ENCODE measurements around the gene PARP16.
"Not testable (repeated sequence)": the region's sequence is repeated elsewhere in the genome, so short reads cannot be mapped to it uniquely, and the experiment has no call there.

PARP16 gene

GRCh38 chr15:65278480-65278879 is 8.2 kb downstream of the PARP16 start:
- no peak for DNase-seq (ENCODE audit: low read depth in 2 of 2, low spot score in 1 of 2)

- DNase-seq (ENCODE audit: low read depth in 2 of 2, low spot score in 1 of 2) = no peak
These were observed 9.7 kb downstream of the PARP16 start for GRCh38 chr15:65277015-65277414.

DNA sequence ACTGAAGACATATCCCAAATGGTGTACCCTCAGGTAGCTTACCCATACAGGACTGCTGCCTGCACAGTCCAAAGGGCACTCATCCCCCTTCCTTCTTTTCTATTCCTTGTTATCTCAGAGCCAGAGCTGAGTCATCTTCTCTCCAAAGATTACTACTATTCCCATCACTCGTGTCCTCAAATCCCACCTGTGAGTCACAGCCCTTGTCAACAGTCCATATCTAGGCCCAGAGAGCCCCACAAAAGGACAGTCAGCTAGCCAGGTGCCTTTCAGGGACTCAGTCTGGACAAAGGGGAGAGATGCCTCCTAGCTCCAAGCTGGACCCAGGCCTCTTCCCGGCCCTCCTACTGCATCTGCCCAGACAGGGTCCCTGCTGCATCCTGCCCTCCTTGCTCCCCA is 11.0 kb downstream of the PARP16 start:
- DNase-seq (ENCODE audit: low read depth in 2 of 2, low spot score in 1 of 2) = no peak

GRCh38 chr15:65275104-65275727 is 11.5 kb downstream of the PARP16 start:
- no peak for DNase-seq (ENCODE audit: low read depth in 2 of 2, low spot score in 1 of 2)

DNA sequence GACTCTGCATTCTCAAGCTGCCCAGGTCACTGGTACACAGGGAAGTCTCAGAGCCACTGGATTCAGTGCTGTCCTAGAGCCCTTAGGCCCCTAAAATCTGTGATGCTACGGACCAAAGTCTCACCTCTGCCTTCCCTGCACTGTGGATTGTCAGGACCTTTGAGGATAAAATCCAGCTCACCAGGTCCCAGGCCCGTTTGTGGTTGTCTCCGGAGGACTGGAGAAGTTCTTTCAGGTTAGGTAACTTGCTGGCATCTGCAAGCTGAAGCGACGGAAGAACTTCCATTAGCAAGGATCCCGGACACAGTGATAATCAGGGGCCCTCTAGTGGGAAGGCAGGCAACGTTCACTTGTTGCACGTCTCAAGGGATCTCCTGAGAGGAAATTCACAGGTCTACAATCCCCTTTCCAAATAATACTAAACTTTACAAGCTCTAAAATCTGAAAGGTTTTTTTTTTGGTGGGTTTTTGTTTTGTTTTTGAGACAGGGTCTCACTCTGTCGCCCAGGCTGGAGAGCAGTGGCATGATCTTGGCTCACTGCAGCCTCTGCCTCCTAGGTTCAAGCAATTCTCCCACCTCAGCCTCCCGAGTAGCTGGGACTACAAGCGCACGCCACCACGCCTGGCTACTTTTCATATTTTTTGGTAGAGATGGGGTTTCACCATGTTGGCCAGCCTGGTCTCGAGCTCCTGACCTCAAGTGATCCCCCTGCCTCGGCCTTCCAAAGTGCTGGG is 15.7 kb downstream of the PARP16 start:
- DNase-seq (ENCODE audit: low read depth in 2 of 2, low spot score in 1 of 2) = not testable (repeated sequence)

- no peak for DNase-seq (ENCODE audit: low read depth in 2 of 2, low spot score in 1 of 2)
These were observed 18.3 kb downstream of the PARP16 start for GRCh38 chr15:65268411-65268810.

GRCh38 chr15:65266469-65266868 is 20.2 kb downstream of the PARP16 start:
- DNase-seq (ENCODE audit: low read depth in 2 of 2, low spot score in 1 of 2) = no peak

DNA sequence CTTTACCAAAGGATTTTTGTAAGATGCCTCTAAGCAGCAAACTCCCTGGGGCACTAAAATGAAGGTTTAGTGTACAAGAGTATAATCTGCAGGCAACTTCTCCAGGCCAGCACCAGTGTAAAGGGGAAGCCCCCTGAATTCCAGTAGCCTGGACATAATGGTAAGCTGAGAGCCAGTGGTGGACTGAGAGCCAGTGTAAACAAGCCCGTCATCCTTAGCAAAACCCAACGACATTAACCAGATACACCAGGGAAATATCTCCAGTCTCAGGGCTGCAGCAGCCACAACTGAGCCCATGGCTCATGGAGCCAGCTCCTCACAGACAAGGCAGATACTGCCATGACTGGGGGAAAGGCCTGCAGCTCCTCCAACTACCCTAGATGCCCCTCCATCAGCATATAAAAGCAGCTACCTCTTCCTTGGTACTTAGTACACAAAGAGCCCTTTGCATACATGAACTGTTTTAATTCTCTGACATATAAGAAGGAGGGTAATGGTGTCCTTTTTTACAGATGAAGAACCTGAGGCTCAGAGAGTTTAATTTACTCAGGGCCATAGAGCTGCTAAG is 21.7 kb downstream of the PARP16 start:
- DNase-seq (ENCODE audit: low read depth in 2 of 2, low spot score in 1 of 2) = no peak

DNA sequence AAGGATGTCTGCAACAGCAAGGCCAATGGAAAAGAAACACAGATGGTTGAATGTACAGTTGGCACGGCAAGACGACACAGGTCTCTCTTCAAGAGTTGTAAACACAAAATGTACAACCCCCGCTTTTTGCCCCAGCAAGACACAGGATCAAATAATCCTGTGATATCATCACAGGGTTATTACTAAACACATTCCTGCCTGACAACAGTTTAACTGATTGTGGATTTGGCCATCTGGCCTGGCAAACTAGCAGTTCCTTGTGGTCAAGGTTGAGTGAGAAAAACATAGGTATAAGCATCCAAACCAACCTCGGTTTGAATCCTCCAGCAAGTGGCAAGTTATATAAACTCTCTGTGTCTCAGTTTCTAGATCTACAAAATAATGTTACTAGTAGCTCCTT is 23.4 kb downstream of the PARP16 start:
- no peak for DNase-seq (ENCODE audit: low read depth in 2 of 2, low spot score in 1 of 2)

- no peak for DNase-seq (ENCODE audit: low read depth in 2 of 2, low spot score in 1 of 2)
These were observed 25.7 kb downstream of the PARP16 start for GRCh38 chr15:65260968-65261367.

DNA sequence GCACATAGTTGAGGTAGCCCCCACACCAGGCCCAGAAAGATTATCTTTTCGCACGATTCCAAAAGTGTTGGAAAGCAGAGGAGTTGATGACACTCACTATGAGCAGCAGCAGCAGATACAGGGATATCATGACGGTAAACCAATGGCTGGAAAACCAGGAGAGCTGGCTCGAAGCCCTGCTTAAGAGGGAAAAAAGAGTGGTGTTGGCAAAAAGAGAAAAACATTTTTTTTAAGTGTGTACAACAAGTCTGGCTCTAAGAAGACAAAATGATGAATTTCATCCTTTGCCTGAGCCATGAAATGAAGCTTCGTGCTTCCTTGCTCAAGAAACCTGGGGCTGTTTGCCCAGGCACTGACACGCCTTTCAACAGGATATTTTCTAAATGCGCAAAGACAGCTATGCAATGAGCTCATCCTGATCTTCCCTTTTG is 27.3 kb downstream of the PARP16 start:
- no peak for DNase-seq (ENCODE audit: low read depth in 2 of 2, low spot score in 1 of 2)

DNA sequence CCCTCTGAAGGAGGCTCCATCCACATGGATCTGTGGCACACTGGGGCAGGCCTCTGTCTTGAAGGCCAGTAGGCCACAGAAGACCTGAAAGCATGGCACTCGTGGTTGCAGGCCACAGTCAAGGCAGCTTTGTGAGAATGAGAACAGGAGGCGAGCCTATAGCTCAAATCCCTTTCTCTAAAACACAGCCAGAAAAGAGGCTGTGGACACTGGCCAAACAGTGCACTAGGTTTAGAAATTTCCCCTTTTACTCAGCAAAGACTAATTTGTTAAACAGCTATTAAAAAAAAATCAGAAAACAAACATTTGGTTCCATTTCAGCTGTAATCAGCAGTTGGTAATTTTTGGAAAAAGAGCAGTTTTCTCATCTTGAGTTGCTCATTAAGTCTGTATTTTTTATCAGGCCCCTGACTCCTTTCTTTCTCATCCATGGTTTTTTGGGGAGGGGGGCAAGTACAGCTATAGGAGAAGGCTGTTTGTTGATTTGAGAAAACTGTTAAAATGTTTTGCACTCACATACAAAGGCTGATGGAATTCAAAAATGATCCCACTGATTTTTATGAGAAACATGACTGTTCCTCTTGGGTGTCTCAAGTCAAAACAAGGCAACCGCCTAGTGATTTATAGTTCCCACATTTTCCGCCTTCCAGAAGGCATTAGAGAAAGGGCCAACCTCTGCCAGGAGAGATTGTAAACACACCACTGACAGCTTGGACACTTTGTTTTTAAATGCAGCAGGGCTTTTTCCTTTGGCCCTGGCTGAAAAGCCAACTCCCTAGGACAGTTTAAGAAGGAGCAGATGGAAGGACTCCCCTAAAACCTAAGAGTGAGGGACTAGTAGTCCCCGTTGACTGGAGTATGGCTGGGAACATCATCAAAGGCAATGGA is 28.1 kb downstream of the PARP16 start:
- no peak for DNase-seq (ENCODE audit: low read depth in 2 of 2, low spot score in 1 of 2)

GRCh38 chr15:65255486-65256140 is 31.1 kb downstream of the PARP16 start:
- DNase-seq (ENCODE audit: low read depth in 2 of 2, low spot score in 1 of 2) = no peak

GRCh38 chr15:65254758-65255157 is 31.9 kb downstream of the PARP16 start:
- no peak for DNase-seq (ENCODE audit: low read depth in 2 of 2, low spot score in 1 of 2)

- DNase-seq (ENCODE audit: low read depth in 2 of 2, low spot score in 1 of 2) = no peak
These were observed 32.3 kb downstream of the PARP16 start for GRCh38 chr15:65254356-65254755.

- DNase-seq (ENCODE audit: low read depth in 2 of 2, low spot score in 1 of 2) = peak in 1 of 2 donors; percentile 43
These were observed 37.0 kb downstream of the PARP16 start for GRCh38 chr15:65249641-65250040.

DNA sequence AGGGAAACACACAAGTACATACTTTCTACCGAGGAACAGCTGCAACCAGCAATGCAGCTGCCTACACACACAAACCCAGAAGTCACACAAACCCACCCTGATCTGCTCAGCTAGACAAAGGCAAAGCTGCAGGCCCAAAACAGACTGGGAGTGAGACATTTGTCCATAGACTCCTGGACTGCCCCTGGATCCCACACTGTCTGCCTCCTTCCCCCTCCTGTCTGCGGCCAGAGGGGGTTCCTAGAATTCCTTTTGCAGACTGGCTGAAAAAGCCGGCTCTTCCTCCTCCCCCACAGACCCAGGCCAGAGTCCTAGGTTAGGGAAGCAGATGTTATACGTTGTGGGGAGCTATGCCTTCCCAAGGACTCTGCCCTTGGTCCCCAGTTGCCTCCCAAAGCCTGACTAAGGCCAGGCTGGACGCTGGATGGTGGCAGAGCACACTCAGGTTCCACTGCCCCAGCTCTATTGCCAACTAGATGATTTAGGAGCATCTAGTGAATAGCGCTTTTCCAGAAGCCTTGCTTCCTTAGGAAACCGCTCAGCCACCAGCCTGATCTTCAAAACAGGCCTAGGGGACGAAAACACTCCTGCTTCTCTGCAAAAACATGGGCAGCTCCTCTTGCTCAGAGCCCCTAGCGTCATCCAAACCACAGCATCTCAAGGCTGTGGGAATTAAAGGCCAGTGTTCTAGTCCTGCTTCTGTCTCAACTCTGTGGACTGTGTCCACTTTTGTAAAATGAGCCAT is 38.0 kb downstream of the PARP16 start:
- no peak for DNase-seq (ENCODE audit: low read depth in 2 of 2, low spot score in 1 of 2)

GRCh38 chr15:65246939-65247338 is 39.7 kb downstream of the PARP16 start:
- DNase-seq (ENCODE audit: low read depth in 2 of 2, low spot score in 1 of 2) = no peak

DNA sequence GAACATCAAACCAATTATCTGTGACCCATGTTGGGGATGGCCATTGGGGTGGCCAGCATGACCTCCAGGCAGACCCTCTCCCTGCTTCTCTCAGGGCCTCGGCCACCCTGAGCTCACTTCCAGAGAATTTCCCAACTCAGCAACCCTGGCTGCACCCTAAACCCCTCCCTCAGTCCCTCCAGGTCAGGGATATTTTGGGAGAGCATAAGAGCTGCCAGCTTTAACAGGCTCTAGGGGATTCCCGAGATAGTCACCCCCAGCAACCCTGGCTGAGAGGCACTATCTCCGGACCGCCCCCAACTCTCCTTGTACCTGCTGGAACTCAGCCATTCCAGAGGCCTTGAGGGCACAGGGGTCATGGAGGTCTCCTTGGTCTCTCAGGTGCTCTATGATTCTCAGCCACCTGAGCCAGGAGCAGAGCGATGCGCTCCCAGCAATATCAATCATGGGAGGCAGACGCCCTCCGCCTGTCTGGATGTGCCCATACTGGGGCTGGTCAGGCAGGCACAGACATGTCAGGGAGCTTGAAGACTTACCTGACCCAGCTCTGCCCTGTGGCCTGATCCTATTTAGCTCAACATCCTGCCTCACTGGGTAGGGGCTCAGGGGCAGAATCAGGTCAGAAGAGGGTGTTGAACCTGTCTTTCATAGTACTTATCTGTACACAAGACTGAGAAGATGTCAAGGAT is 40.5 kb downstream of the PARP16 start:
- DNase-seq (ENCODE audit: low read depth in 2 of 2, low spot score in 1 of 2) = no peak
